Subcutaneous abdominal adipose tissue (tissue), 5 donors: ENCODE results near the gene CAV2.

Experiments
- H3K27ac ChIP-seq: one replicate; pipeline ENCODE4 v1.7.0; 2013; ENCODE audit warnings: low read depth, mild to moderate bottlenecking, inconsistent platforms, low read length, moderate library complexity
- H3K27me3 ChIP-seq, 5 donors: one replicate each; pipeline ENCODE4 v1.7.0; 2013; ENCODE audit warnings: low read length in 5 of 5, inconsistent platforms in 1 of 5; ENCODE audit not compliant: control insufficient read depth in 5 of 5, insufficient read depth in 4 of 5
- H3K36me3 ChIP-seq, 5 donors: one replicate each; pipeline ENCODE4 v1.7.0; 2013; ENCODE audit warnings: low read length in 5 of 5; ENCODE audit not compliant: control insufficient read depth in 5 of 5, insufficient read depth in 5 of 5
- H3K4me1 ChIP-seq, 5 donors: one replicate each; pipeline ENCODE4 v1.7.0; 2013; ENCODE audit warnings: low read length in 5 of 5, mild to moderate bottlenecking in 3 of 5, moderate library complexity in 1 of 5; ENCODE audit not compliant: control insufficient read depth in 5 of 5, insufficient read depth in 5 of 5
- H3K4me3 ChIP-seq, 5 donors: one replicate each; pipeline ENCODE4 v1.7.0; 2013; ENCODE audit warnings: low read length in 5 of 5, low read depth in 1 of 5
- H3K9ac ChIP-seq, 5 donors: one replicate each; pipeline ENCODE4 v1.7.0; 2013; ENCODE audit warnings: low read length in 5 of 5, mild to moderate bottlenecking in 4 of 5, moderate library complexity in 3 of 5
- H3K9me3 ChIP-seq, 5 donors: one replicate each; pipeline ENCODE4 v1.7.0; 2013; ENCODE audit warnings: low read length in 5 of 5; ENCODE audit not compliant: control insufficient read depth in 5 of 5
- donor health status: healthy.
- donor health status: healthy.
- donor health status: healthy.
- donor health status: healthy.
- donor health status: healthy.

CAV2 gene

DNA sequence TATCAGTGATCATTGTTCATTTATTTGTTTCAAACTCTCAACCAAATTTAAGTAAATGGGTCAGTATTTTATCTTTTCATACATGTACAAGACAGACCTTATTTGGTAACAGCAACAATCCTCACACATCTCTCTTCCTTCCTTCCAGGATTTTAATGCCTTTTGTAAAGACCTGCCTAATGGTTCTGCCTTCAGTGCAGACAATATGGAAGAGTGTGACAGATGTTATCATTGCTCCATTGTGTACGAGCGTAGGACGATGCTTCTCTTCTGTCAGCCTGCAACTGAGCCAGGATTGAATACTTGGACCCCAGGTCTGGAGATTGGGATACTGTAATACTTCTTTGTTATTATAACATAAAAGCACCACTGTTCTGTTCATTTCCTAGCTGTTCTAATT lies 6.3 kb downstream of the CAV2 start:
- peak overlapping the region; percentile 79 for H3K27ac ChIP-seq
- H3K36me3 ChIP-seq, result peaks cover 5 to 22% (median 7%) of the 10 kb centered on the region in 5 donors
- no peaks in the 10 kb centered on the region for H3K9me3 ChIP-seq
- H3K4me3 ChIP-seq, result no peak overlapping the region
- no peaks in the 10 kb centered on the region for H3K27me3 ChIP-seq
- peaks cover 0 to 44% (median 40%) of the 10 kb centered on the region in 5 donors for H3K4me1 ChIP-seq
- no peak overlapping the region for H3K9ac ChIP-seq

GRCh38 chr7:116509982-116510579 lies 10.5 kb downstream of the CAV2 start:
- no peak overlapping the region for H3K9ac ChIP-seq
- peaks cover 5 to 22% (median 7%) of the 10 kb centered on the region in 5 donors for H3K36me3 ChIP-seq
- peaks cover 0 to 31% (median 17%) of the 10 kb centered on the region in 5 donors for H3K4me1 ChIP-seq
- peak overlapping the region; percentile 82 for H3K27ac ChIP-seq
- no peaks in the 10 kb centered on the region for H3K27me3 ChIP-seq
- no peaks in the 10 kb centered on the region for H3K9me3 ChIP-seq
- no peak overlapping the region for H3K4me3 ChIP-seq

- Histone ChIP-seq H3K9me3 (no peaks in the 10 kb centered on the region), H3K9ac (no peak overlapping the region), H3K27me3 (no peaks in the 10 kb centered on the region), H3K4me1 (peaks cover 0 to 29% (median 11%) of the 10 kb centered on the region in 5 donors), H3K4me3 (no peak overlapping the region), H3K36me3 (peaks cover 3 to 21% (median 5%) of the 10 kb centered on the region in 5 donors), H3K27ac (peak overlapping the region; percentile 82)
These were observed 11.3 kb downstream of the CAV2 start for GRCh38 chr7:116510795-116511194.

GRCh38 chr7:116511552-116512519 lies 12.3 kb downstream of the CAV2 start:
- Histone ChIP-seq H3K9ac (peak overlapping the region in 2 of 5 donors; percentile 6 to 64), H3K4me3 (peak overlapping the region; percentile 19 to 70 (median 64))

DNA sequence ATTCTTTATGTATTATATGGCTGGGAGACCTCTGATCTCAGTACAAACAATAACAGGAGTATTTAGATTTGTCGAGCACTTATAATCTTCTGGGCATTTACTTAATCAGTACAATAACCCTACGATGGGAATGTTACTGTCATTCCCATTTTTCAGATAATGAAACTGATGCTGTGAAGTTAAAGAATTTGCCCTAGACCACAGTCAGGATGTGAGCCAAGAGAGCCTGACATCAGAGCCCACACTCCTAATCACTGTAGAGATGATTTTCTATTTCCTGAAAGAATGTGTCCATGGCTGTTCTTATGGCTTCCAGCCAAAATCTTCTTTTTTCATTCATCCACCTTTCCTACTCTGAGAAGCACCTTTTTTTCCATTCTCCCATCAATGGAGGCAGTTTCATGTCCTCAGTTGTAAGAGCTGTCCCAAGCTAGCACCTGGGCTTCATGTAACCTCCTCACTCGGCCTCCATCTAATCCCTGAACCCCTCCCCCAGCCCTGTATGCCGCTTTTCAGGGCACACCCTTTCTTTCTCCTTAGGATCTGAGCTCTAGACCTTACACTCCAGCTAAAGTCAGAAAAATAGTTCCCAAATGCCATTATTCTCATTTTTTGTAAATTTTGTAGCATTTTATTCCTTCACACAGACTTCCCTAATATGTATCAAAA lies 13.1 kb downstream of the CAV2 start:
- Histone ChIP-seq H3K27ac (peak overlapping the region; percentile 82), H3K4me1 (peaks cover 0 to 27% (median 9%) of the 10 kb centered on the region in 5 donors), H3K36me3 (peaks cover 0 to 6% (median 0%) of the 10 kb centered on the region in 5 donors), H3K9me3 (no peaks in the 10 kb centered on the region), H3K27me3 (no peaks in the 10 kb centered on the region), H3K4me3 (peak overlapping the region in 4 of 5 donors; percentile 62 to 70 (median 67)), H3K9ac (peak overlapping the region in 1 of 5 donors; percentile 64)

More at GRCh38 chr7:116511552-116512519, 12.3 kb downstream of the CAV2 start:
- H3K27ac ChIP-seq, result peak overlapping the region; percentile 82
- H3K27me3 ChIP-seq, result no peaks in the 10 kb centered on the region
- peaks cover 0 to 12% (median 4%) of the 10 kb centered on the region in 5 donors for H3K36me3 ChIP-seq
- no peaks in the 10 kb centered on the region for H3K9me3 ChIP-seq
- H3K4me1 ChIP-seq, result peaks cover 0 to 27% (median 9%) of the 10 kb centered on the region in 5 donors

DNA sequence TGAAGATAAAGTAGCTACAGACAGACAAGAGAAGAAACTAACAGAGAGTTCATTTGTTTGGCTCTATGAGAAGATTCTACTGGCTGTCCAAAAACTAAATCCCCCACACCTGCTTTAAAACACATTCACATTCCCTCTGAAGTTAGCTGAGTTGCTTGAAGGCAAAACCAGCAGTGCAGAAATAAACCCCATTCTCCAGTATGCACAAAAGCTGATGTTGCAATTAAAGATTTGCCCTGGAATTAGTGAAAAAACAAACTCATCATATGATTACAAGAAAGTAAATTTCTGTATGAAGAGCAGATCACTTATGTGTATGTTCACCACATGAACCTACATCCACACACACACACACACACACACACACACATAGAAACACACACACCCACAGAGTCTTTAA lies 16.0 kb downstream of the CAV2 start:
- Histone ChIP-seq H3K27me3 (no peaks in the 10 kb centered on the region), H3K36me3 (no peaks in the 10 kb centered on the region), H3K9ac (no peak overlapping the region), H3K9me3 (no peaks in the 10 kb centered on the region), H3K27ac (no peak overlapping the region), H3K4me3 (no peak overlapping the region), H3K4me1 (peaks cover 0 to 21% (median 6%) of the 10 kb centered on the region in 5 donors)

GRCh38 chr7:116516324-116516723 lies 16.8 kb downstream of the CAV2 start:
- no peak overlapping the region for H3K9ac ChIP-seq
- H3K4me3 ChIP-seq, result no peak overlapping the region
- H3K9me3 ChIP-seq, result no peaks in the 10 kb centered on the region
- H3K36me3 ChIP-seq, result no peaks in the 10 kb centered on the region
- H3K4me1 ChIP-seq, result peaks cover 0 to 19% (median 3%) of the 10 kb centered on the region in 5 donors
- no peaks in the 10 kb centered on the region for H3K27me3 ChIP-seq
- no peak overlapping the region for H3K27ac ChIP-seq

- H3K27ac ChIP-seq, result no peak overlapping the region
- H3K36me3 ChIP-seq, result no peaks in the 10 kb centered on the region
- H3K9me3 ChIP-seq, result no peaks in the 10 kb centered on the region
- no peaks in the 10 kb centered on the region for H3K27me3 ChIP-seq
- H3K9ac ChIP-seq, result no peak overlapping the region
- H3K4me3 ChIP-seq, result no peak overlapping the region
- H3K4me1 ChIP-seq, result peaks cover 0 to 9% (median 0%) of the 10 kb centered on the region in 5 donors
These were observed 18.1 kb downstream of the CAV2 start for GRCh38 chr7:116517626-116518025.

GRCh38 chr7:116518961-116519360 lies 19.4 kb downstream of the CAV2 start:
- Histone ChIP-seq H3K27me3 (no peaks in the 10 kb centered on the region), H3K27ac (no peak overlapping the region), H3K9ac (no peak overlapping the region), H3K9me3 (no peaks in the 10 kb centered on the region), H3K4me3 (no peak overlapping the region), H3K36me3 (no peaks in the 10 kb centered on the region), H3K4me1 (peaks cover 0 to 12% (median 0%) of the 10 kb centered on the region in 5 donors)
